NCI-H345 treated with DMSO at 0.1 percent for 48 hours (cell line): ENCODE data around the gene NIBAN1.
A peak's percentile ranks its signal among the peaks of the same experiment; 100 is the strongest.
"Not testable (repeated sequence)": the region's sequence is repeated elsewhere in the genome, so short reads cannot be mapped to it uniquely, and the experiment has no call there.

ENCODE experiments used
- DNase-seq: peaks from one replicate; lab custom pipeline; 2025; ENCODE audit not compliant: unreplicated experiment; lab: John Stamatoyannopoulos, UW

NIBAN1 gene, protein sequence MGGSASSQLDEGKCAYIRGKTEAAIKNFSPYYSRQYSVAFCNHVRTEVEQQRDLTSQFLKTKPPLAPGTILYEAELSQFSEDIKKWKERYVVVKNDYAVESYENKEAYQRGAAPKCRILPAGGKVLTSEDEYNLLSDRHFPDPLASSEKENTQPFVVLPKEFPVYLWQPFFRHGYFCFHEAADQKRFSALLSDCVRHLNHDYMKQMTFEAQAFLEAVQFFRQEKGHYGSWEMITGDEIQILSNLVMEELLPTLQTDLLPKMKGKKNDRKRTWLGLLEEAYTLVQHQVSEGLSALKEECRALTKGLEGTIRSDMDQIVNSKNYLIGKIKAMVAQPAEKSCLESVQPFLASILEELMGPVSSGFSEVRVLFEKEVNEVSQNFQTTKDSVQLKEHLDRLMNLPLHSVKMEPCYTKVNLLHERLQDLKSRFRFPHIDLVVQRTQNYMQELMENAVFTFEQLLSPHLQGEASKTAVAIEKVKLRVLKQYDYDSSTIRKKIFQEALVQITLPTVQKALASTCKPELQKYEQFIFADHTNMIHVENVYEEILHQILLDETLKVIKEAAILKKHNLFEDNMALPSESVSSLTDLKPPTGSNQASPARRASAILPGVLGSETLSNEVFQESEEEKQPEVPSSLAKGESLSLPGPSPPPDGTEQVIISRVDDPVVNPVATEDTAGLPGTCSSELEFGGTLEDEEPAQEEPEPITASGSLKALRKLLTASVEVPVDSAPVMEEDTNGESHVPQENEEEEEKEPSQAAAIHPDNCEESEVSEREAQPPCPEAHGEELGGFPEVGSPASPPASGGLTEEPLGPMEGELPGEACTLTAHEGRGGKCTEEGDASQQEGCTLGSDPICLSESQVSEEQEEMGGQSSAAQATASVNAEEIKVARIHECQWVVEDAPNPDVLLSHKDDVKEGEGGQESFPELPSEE

DNA sequence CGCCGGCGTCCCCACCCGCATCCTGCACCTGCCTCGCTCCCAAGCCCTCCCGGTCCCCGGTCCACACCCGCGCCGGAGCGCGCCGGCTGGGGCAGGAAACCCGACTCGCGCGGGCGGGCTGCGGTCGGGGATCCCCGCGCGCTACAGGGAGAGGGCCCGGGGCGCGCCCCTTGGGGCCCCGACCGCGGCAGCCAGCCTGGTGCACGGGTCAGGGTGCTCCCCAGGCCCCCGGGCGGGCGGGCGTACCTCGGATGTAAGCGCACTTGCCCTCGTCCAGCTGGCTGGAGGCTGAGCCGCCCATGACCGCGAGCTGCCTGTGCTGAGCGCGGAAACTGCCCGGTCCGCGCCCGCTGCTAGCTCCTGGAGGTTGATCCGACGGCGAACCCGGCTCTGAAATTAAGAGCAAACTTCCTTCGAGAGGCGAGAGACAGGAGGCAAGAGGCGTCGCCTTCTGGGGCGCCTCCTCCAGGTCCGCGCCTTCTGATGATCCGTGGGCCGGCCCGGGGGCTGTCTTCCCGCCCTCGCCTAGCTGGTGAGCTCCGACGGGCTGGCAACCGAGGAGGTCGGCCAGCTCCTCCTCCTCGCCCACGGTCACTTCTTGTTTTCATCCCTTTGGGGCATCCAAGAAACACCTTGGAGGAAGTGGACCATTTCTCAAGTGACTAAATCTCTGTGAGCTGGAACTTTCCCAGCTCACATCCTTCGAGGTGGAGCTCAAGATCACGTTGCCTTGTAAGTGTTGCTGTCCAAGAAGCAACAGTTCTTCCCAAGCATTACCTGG is at the start of gene NIBAN1:
NIBAN1 (minus strand) TSS at position 453 of the 781 bp plus-strand sequence; CDS start at position 301, 152 bp downstream.
- DNase-seq, result no peak

DNA sequence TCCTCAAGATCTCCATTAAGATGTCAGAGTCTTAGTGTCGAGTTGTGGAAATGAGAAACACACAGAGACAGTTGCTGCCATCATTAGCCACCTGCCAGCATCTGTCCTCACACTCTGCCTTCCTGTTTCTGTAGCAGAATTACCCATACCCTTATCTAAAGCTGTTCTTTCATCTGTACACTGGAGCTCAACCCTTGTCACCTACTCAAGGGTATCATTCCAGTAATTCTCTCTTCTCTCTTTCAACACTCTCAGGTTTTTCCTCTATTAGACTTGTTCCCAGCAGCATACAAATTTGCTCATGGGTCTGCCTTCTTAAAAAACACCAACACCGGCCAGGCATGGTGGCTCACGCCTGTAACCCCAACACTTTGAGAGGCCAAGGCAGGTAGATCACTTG is 43.7 kb upstream of the NIBAN1 start:
- no peak for DNase-seq

DNA sequence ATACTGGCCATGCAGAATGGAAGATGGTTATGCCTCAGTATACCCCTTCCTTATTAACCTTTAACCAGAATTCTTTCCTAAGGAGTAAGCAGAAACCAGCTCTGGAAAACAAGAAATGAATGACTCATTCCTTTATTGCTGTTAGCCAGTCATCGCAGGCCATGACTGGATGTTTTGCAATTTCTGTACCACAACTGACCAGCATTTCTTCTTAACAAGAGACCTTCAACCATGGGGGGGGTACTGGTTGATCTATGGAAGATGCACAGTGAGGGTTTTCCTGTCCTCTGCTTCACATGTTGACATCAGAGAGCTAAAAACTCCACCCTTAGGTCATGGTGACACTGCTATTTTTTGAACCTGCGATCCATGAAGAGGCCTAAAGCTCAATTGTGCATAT is 43.0 kb upstream of the NIBAN1 start:
- no peak for DNase-seq

- DNase-seq, result no peak
These were observed 42.6 kb upstream of the NIBAN1 start for GRCh38 chr1:185016880-185017279.

GRCh38 chr1:185015631-185016030 is 41.3 kb upstream of the NIBAN1 start:
- DNase-seq, result no peak

- no peak for DNase-seq
These were observed 40.6 kb upstream of the NIBAN1 start for GRCh38 chr1:185014941-185015340.

DNA sequence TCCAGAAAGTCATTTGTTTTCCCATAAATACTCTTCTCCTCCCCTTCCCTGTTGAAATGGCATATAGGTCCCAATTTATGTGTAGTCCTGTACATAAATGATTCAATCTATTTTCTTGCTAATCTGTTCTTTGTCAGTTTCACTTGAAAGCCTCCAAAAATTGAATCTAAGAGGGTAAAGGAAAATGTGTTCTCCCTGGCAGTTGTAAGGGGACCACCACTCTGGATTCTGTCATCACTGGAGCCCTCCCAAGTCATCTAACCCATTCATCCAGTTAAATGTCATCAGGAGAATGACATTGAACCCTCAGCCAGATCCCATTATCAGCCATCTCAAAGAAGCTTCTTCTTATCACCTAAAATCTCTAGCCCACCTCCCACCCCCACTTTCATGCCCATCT is 36.1 kb upstream of the NIBAN1 start:
- DNase-seq, result no peak

DNA sequence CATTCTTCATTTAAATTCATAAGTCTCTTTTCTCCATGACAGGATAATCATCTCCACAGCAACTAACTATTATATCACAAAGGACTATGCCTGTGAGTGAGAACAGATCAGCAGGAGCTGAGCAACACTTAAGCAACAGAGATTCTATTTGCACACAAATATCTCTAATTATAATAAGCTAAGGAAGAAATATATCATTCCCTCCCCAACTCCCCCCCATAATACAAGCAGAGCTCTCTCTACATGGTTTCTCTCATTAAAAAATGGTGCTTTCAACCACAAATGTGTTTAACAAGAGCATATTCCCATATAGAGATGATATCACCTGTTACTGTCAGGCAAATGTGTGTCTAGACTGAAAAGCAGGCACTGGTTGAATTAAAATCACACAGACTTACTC is 34.5 kb upstream of the NIBAN1 start:
- DNase-seq, result no peak

DNA sequence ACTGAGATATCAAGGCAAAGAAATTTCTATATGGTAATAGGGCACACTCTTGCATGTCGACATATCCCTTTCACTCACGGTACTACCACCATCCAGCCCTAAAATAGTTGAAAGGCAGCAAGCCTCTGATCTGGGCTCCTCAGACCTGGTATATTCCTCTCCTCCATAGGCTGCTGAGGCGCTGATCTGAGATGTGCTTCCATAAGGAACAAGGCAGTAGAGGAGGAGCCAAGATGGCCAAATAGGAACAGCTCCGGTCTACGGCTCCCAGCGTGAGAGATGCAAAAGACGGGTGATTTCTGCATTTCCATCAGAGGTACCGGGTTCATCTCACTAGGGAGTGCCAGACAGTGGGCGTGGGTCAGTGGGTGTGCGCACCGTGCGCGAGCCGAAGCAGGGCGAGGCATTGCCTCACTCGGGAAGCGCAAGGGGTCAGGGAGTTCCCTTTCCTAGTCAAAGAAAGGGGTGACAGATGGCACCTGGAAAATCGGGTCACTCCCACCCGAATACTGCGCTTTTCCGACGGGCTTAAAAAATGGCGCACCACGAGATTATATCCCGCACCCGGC is 27.1 kb upstream of the NIBAN1 start:
- DNase-seq, result not testable (repeated sequence)

DNA sequence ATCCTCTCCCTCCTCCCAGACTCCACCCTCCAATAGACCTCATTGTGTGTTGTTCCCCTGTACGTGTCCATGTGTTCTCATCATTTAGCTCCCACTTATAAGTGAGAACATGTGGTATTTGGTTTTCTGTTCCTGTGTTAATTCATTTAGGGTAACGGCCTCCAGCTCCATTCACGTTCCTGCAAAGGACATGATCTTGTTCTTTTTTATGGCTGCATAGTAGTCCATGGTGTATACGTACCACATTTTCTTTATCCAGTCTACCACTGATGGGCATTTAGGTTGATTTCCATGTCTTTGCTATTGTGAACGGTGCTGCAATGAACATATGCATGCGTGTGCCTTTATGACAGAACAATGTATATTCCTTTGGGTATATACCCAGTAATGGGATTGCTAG is 25.7 kb upstream of the NIBAN1 start:
- not testable (repeated sequence) for DNase-seq

DNA sequence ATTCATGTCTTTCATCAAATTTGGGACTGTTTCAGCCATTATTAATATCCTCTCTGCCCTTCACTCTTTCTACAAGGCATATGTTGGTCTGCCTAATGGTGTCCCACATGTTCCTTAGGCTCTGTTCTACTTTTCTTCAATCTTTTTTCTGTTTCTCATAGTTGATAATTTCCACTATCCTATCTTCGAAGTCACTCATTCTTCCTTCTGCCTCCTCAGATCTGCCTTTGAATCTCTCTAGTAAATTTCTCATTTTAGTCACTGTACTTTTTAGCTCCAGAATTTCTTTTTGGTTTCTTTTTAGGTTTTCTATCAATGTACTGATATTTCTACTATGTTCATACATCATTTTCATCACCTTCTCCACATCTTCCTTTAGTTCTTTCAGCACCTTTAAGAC is 20.0 kb upstream of the NIBAN1 start:
- DNase-seq, result no peak

DNA sequence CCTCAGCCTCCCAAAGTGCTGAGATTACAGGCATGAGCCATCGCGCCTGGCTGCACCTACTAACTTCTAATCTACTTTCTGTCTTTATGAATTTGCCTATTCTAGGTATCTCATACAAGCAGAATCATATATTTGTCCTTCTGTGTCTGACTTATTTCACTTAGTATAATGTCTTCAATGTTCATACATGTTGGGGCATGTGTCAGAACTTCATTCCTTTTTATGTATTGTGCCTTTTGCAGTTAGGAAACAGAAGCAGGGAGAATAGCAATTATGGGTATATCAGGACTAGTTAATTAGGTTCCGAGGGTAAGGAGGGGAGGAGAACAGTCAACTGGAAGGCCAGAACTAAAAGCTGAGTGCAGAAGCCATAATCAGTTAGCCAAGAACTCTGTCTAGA is 18.0 kb upstream of the NIBAN1 start:
- no peak for DNase-seq

DNA sequence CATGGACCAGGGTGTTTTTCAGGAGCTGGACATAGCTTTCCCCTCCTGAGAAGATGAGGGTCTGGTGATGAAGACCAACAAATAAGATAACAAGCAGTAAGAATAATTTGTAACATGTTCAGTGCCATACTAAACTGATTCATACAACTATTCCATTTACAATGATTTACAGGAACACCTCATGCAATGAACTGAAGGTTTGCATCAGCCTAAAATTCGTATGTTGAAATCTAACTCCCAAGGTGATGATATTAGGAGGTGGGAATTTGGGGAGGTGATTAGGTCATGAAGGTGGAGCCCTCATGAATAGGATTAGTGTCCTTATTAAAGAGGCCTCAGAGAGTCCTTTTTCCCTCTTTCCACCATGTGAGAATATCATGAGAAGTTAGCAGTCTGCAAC is 15.9 kb upstream of the NIBAN1 start:
- DNase-seq, result no peak

GRCh38 chr1:184988506-184988905 is 14.2 kb upstream of the NIBAN1 start:
- DNase-seq, result no peak

GRCh38 chr1:184987696-184988095 is 13.4 kb upstream of the NIBAN1 start:
- no peak for DNase-seq

DNA sequence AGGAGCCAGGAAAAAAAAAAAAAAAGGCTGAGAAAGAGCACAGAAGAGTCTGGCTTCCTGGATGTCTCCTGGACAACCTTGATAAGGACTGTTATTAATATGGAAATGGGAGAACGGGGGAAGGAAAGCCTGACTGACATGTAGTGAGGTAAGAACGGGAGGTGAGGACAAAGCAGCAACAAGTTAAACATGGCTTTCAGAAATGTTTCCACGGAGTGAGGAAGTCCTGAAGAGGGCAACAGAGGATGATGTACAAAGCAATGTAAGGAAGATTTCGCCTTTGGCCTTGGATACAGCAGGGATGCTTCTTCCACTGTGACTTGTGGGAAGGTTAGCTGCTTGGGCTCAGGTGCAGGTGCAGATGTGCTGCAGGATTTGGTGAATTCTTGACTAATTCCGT is 11.9 kb upstream of the NIBAN1 start:
- DNase-seq, result no peak

GRCh38 chr1:184982002-184982954 is 8.0 kb upstream of the NIBAN1 start:
- peak; percentile 54 for DNase-seq

DNA sequence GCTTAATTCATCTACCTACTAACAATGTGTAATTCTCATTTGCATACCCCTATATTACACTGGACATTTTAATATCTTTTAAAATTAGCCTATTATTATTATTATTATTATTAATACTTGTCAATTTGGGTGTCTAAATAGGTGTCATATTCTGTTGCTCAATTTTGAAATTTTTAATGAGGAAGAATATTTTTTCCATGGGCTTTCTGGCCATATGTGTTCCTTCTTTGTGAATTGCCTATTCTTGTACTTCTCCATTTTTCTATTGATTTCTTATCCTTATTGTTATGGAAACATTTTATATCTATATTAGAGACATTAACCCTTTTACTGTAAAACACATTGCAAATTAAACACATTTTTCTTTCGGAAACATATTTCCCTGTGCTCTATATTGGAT is 6.4 kb upstream of the NIBAN1 start:
- no peak for DNase-seq

DNA sequence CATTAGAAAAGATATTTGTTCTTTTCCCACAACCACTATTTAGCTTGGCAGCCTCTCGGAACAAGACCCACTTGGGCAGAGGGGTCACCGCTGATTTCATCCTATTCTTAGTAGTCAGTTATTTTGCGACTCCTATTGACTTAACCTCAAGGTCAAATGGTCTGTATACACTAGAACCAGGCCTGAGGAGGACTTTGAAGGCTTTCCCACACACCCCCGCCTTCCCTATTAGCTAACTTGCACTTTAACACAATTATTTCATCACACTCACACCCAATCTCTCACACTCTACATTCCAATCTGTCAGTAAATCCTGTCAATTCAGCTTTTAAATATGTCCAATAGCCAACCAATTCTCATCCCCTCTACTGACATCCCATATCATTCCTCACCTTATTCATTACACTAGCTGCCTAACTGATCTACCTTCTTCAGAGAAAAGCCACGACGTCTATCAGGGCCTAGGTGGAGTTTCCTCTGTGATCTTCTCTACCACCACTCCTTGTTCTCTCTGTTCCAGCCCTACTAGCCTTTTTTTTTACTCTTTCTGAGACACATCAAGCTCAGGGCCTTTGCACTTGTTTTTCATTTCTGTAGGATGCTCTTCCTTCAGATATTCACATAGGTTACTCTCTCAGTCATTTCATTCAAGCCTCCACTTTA is 1.0 kb upstream of the NIBAN1 start:
- DNase-seq, result no peak

DNA sequence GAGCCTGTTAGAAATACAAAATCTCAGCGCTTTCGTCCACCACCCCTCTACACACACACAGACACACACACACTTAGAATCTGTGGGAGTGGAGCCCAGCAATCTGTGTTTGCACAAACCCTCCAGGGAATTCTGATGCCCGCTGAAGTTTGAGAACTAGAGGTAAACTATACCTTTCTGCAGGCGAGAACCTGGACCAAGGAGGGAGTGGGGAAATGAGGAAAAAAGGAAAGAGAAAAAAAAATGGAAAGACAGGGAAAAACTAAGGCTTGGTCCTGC is 468 bp upstream of the NIBAN1 start:
- DNase-seq, result no peak
